Left colon (tissue), 2 donors: ENCODE data around the gene ZDHHC17. TPM values are rescaled to one million over a fixed set of nuclear protein-coding genes. Genes with fewer than 3 reads are reported as not detected.

Experiments used
- ATAC-seq: fragments of 200-7000 bp; cut with Tn5 transposase; one replicate; pipeline ENCODE4 v1.9.1; 2020; ENCODE audit warnings: mild to moderate bottlenecking, moderate library complexity
- DNase-seq, 2 donors: peaks; one replicate each; pipeline ENCODE4 v3.0.0-alpha.2; 2020
- intact Hi-C, 2 donors: fragments of 100-400 bp; cut with DNase I in 1 of 2; cut with micrococcal nuclease in 1 of 2; formaldehyde crosslinking; loops; one replicate each; pipeline versions ENCODE4 v1.11.2 to v1.14.0; 2022; cut with DNase I, micrococcal nuclease
- total RNA-seq, 2 donors: library from RNA; stranded (reverse); fragmentation: NEBNext Ultra II Directional; extraction: Animal tissue kit (Norgen Biotek cat#: 25700); gene quantifications; one replicate each; pipeline ENCODE4 v1.2.1, GENCODE V29; 2021
- donor health status: DM: no; HTN: no; CAD: no.
- donor health status: DM: yes; HTN: yes; CAD: no.

The ZDHHC17 gene
- total RNA-seq, 2 donors from 2014 or later = 14.5 to 17.1 TPM

DNA sequence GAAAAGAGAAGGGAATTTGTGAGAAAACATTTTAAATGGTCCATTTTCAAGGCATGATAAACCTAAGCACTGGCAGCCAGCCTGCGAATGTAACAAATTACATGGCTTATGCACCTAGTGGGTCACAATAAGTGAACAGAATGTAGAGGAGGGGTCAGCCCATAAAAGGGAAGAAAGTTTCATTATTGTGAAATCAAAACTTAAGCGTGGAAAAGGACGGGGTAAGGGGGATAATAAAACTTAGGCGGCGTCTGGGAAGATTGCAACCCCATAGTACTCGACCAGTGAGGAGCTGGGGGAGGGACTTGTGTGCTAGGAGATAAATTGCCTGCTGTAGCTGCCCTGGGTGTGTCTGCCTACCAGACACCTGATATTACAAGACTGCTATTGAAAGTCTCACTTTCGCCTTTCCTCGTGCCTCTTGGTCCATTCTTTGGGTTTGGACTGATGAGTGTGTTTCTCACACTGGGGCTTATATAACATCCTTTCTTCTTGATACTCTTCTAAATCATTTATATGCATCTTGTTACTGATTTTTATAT, 40.6 kb downstream of the ZDHHC17 start:
- DNase-seq (peak; percentile 53 to 69), ATAC-seq (peak; percentile 94)
- intact Hi-C loops = no loop called here

GRCh38 chr12:76810671-76811419, 46.9 kb downstream of the ZDHHC17 start:
- peak; percentile 59 for ATAC-seq
- intact Hi-C loops = no loop called here
- DNase-seq = no peak

GRCh38 chr12:76811976-76812375, 48.1 kb downstream of the ZDHHC17 start:
- intact Hi-C loops = no loop called here
- no peak for DNase-seq
- no peak for ATAC-seq

GRCh38 chr12:76813265-76813664, 49.4 kb downstream of the ZDHHC17 start:
- ATAC-seq (no peak), DNase-seq (no peak)
- intact Hi-C loops = no loop called here

GRCh38 chr12:76813972-76814371, 50.1 kb downstream of the ZDHHC17 start:
- intact Hi-C loops = no loop called here
- DNase-seq (no peak), ATAC-seq (no peak)

GRCh38 chr12:76820888-76821482, 57.1 kb downstream of the ZDHHC17 start:
- DNase-seq = peak in 1 of 2 donors; percentile 14
- intact Hi-C loops = no loop called here
- ATAC-seq = peak; percentile 50

DNA sequence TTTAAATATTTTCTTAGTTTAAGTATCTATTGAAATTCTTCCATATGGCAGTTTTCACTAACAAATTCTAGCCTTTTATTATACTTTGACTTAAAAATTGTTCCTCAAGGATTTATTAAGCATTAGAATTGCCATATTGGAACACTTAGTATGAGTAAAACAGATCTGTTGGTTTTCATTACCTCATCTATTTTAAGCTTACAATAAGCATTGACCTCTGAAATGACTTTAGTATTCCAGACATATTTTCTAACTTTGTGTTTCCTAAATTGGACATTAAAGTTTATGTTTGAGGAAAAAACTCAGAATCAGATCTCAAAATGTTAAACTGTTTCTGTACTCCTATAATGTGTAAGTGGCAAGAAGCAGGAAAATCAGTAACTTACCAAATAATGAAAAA, 66.5 kb downstream of the ZDHHC17 start:
- intact Hi-C loops = no loop called here
- DNase-seq (no peak), ATAC-seq (no peak)

- ATAC-seq (no peak), DNase-seq (no peak)
- intact Hi-C loops = no loop called here
These were observed 72.7 kb downstream of the ZDHHC17 start for GRCh38 chr12:76836633-76837032.

- no peak for DNase-seq
- intact Hi-C loops = no loop called here
- no peak for ATAC-seq
These were observed 83.3 kb downstream of the ZDHHC17 start for GRCh38 chr12:76847260-76847659.

DNA sequence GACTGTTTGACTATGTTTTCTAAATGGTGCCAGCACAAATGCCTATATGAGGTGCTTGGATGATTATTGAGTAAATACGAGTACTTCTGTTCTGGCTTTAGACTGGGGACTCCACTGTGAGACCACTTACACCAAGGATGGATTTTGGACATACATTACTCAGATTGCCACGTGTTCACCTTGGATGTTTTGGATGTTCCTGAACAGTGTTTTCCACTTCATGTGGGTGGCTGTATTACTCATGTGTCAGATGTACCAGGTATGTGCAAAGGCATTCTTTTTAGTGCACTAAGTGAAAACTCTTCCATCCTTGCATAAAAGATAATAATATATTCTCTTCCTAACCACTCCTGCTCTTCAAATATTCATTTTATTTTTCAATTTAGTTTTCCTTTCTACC, 84.2 kb downstream of the ZDHHC17 start:
- no peak for DNase-seq
- intact Hi-C loops = no loop called here
- no peak for ATAC-seq

- no peak for DNase-seq
- intact Hi-C loops = no loop called here
- no peak for ATAC-seq
These were observed 88.2 kb downstream of the ZDHHC17 start for GRCh38 chr12:76852106-76852505.

DNA sequence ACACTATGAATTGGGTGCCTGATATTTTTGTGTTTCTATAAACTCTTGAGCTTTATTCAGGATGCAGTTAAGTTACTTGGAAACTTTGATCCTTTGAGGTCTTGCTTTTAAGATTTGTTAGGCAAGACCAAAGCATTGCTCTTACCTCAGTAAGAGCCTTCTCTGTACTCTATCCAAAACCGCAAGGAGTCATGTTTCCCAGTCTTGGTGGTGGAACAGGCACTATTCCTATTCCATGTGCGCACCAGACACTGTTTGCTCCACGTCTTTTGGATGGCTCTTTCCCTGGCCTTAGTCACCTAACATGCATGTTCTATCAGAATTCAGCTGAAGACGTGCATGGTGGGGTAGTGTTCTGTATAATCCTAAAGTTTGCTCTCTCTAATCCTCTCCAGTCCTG, 91.4 kb downstream of the ZDHHC17 start:
- no peak for DNase-seq
- intact Hi-C loops = no loop called here
- no peak for ATAC-seq

GRCh38 chr12:76856018-76856644, 92.2 kb downstream of the ZDHHC17 start:
- no peak for DNase-seq
- no peak for ATAC-seq
- intact Hi-C loops = no loop called here

GRCh38 chr12:76859611-76860010, 95.7 kb downstream of the ZDHHC17 start:
- ATAC-seq (no peak), DNase-seq (no peak)
- intact Hi-C loops = no loop called here

DNA sequence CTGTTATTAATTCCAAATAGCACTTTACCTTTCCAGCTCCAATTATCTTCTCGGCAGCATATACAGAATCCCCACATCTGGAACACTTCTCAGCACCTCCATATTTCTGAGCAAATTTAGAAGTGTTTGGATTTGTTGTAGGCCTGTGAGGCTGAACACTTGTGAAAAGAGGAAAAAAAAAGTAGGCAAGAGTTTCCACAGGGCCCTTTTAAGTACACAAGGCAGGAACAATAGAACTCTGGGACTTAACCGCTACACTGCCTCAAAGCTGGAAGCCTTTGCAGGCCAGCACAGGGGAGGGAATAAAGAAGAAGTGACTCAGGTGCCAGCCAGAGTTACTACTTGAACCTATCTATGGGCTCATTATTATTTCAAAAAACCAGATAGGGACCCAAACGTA, 96.3 kb downstream of the ZDHHC17 start:
- intact Hi-C loops = no loop called here
- DNase-seq (no peak), ATAC-seq (no peak)

GRCh38 chr12:76863005-76863670, 99.2 kb downstream of the ZDHHC17 start:
- DNase-seq (no peak), ATAC-seq (no peak)
- intact Hi-C loops = no loop called here

DNA sequence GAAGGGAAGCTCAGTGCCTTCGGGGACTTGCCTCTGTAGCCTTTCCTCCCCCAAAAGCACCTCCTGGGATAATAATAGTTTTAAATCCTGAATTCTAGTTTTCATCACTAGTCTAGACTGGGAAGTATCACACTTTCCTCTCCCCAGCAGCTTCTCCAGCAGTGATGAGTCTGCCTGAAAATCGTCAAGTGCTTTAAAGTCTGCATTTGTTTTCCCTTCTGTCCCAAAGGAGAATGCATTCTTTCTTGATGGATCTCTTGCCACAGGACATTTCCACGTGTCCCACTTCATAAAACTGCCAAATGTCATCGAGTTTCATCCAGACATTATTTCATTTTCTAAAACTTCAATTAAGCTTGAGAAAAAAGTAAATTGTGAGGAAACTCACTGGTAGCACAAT, 99.9 kb downstream of the ZDHHC17 start:
- intact Hi-C loops = no loop called here
- no peak for ATAC-seq
- DNase-seq = no peak

- intact Hi-C loops = no loop called here
- DNase-seq (no peak), ATAC-seq (no peak)
These were observed 101.0 kb downstream of the ZDHHC17 start for GRCh38 chr12:76864791-76865400.

GRCh38 chr12:76866151-76866567, 102.2 kb downstream of the ZDHHC17 start:
- ATAC-seq (no peak), DNase-seq (no peak)
- intact Hi-C loops = no loop called here
